ENCODE measurements around the gene OR2V2.

DNA sequence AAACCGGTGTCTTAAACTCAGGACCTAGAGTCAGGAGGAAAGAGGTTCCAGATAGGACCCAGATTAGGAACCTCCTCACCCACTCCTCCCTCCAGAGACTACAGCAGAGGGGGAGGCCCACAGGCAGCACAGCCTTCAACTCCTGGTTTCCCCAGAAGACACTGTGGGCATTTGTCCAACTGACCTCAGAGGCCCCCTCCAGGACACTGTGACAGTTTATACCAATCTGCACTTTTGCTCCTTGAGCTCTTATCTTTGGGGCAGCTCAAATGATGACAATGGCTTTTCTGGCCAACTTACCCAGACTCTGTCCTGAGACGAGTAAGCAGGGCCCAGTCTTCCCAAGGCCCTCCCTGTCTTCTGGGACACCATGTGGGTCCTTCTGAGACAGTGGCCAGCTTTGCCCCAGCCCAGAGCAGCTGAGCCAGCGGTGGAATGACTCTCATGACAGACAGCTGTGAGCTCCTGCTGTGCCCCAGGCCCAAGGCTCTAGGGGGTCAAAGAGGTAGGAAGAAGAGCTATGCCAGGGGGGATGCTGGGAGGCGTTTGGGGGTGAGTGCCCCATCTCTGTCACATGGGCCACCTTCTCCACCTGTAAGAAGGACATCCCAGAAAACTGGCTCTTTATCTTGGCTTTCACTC is 14.3 kb downstream of the OR2V2 start:
- TF ChIP-seq, protein P1, sequence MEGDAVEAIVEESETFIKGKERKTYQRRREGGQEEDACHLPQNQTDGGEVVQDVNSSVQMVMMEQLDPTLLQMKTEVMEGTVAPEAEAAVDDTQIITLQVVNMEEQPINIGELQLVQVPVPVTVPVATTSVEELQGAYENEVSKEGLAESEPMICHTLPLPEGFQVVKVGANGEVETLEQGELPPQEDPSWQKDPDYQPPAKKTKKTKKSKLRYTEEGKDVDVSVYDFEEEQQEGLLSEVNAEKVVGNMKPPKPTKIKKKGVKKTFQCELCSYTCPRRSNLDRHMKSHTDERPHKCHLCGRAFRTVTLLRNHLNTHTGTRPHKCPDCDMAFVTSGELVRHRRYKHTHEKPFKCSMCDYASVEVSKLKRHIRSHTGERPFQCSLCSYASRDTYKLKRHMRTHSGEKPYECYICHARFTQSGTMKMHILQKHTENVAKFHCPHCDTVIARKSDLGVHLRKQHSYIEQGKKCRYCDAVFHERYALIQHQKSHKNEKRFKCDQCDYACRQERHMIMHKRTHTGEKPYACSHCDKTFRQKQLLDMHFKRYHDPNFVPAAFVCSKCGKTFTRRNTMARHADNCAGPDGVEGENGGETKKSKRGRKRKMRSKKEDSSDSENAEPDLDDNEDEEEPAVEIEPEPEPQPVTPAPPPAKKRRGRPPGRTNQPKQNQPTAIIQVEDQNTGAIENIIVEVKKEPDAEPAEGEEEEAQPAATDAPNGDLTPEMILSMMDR (conservative IDR thresholded peaks at IDR 0.05; ENCODE audit: low read depth, low read length) = no peak
- TF ChIP-seq EZH2 (IDR thresholded peaks at IDR 0.05; ENCODE audit: low read length, unreplicated experiment) = no peak
